ENCODE measurements around the gene ZCWPW2.

Gene ZCWPW2

GRCh38 chr3:28348629-28349468 is at the start of gene ZCWPW2, which contains the start of gene AZI2:
ZCWPW2 (plus strand) TSS chr3:28348721; CDS start chr3:28413069, 64,348 bp downstream.
AZI2 (minus strand) TSS chr3:28348824; CDS start chr3:28340617, 8,207 bp downstream.
- peak; percentile 94 for DNase-seq

DNA sequence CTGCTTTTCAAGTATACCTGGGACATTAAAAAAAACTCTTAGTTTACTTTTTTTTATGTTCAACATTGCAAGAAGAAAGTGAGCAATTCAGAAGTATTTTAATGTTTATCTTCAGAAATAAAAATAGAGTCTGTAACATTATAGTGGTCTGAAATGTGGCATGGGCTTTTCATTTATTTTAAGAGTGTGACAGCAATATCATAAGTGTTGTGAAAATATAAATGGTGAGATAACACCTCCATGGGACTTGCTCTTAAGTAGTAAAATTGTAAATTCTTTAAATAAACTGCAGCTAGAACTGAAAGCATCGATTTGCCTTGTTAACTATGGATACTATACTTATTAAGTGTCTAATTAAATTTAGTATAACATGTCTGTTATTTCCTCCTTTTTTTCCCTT is 48.8 kb upstream of the ZCWPW2 start:
- DNase-seq = no peak

DNA sequence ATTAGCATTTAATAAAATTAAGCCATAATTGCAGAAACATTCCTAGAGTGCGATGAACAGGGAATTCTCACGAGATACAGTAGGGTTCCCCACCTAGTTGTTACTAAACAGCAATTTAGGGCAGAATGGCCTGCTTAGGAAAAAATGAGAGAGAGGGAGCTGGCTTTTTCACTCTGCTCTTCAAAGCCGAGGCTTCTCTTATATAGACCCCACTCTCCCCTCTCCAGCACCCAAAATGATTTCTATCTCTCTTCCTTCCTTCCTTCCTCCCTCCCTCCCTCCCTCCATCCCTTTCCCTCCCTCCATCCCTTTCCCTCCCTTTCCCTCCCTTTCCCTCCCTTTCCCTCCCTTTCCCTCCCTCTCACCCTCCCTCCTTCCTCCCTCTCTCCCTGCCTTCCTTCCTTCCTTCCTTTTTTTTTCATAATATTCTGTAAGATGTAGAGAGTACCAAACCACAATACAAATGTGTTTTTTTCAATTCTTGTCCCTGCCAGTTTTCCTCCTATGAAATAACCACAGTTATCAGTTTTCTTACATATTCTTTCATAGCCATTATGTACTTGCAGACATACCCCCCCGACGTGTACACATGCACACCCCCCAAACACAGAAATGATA is 48.1 kb upstream of the ZCWPW2 start:
- DNase-seq = no peak

- DNase-seq = no peak
Measured at GRCh38 chr3:28301688-28302087, 46.8 kb upstream of the ZCWPW2 start.

GRCh38 chr3:28308196-28308595 is 40.3 kb upstream of the ZCWPW2 start:
- DNase-seq = no peak

- no peak for DNase-seq
Measured at GRCh38 chr3:28315711-28316110, 32.8 kb upstream of the ZCWPW2 start.

- DNase-seq = no peak
Measured at GRCh38 chr3:28316226-28316625, 32.3 kb upstream of the ZCWPW2 start.

GRCh38 chr3:28317438-28318022 is 31.0 kb upstream of the ZCWPW2 start:
- DNase-seq = peak; percentile 75

DNA sequence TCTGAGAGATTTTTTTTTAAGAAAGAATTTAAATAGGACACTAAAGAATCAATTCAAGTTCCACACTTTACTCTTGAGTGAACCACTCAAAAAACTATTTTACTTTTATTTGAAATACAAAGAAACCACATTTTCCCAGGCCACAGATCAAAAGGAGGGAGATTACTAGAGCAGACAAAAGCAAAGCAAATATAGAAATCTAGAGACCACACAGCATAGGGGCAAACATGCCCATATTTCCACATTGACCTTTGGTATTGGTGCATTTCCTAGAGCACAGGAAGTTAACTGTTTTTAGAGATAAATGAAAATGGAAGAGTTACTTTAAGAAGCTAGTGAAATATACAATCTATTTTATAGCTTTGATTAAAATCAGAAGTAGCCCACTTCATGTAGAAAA is 27.5 kb upstream of the ZCWPW2 start:
- DNase-seq = no peak

DNA sequence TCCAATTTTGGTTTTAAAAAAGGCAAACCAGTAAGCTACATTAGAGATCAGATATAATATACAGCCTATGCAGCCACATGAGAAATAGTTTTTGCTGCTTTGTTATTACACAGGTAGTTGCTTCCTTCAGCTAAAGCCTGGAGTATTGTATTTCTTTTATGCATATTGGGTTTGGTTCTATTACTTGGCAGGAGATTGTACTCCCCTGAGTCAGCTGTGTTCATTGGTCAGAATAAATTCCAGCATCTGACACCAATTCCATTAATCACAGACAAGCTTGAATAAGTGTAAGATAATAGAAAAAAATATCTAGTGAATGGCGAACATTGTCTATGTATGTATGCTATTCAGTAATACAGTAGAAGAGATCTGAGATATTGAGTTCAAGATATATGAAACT is 26.1 kb upstream of the ZCWPW2 start:
- no peak for DNase-seq

DNA sequence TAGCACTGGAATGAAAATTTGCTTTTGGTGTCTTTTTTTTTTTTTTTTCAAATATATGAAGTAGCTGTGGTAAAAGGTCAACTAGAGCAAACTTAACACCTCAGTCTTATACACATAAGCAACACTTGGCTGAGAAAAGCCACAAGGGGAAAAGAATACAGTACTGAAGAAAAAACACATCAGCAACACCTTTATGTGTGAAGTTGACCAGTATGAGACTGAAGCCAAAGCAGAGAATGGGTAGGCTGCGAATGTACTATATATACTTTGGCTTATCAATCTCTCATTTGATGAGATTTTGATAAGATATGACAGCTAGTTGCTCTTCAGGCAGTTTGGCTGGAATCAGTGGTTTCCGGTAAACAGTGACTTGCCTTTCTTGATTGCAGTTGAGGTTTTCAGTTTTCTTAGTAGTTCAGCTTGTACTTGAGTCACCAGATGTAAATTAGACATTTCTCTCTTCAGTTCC is 22.0 kb upstream of the ZCWPW2 start:
- DNase-seq = peak; percentile 86

DNA sequence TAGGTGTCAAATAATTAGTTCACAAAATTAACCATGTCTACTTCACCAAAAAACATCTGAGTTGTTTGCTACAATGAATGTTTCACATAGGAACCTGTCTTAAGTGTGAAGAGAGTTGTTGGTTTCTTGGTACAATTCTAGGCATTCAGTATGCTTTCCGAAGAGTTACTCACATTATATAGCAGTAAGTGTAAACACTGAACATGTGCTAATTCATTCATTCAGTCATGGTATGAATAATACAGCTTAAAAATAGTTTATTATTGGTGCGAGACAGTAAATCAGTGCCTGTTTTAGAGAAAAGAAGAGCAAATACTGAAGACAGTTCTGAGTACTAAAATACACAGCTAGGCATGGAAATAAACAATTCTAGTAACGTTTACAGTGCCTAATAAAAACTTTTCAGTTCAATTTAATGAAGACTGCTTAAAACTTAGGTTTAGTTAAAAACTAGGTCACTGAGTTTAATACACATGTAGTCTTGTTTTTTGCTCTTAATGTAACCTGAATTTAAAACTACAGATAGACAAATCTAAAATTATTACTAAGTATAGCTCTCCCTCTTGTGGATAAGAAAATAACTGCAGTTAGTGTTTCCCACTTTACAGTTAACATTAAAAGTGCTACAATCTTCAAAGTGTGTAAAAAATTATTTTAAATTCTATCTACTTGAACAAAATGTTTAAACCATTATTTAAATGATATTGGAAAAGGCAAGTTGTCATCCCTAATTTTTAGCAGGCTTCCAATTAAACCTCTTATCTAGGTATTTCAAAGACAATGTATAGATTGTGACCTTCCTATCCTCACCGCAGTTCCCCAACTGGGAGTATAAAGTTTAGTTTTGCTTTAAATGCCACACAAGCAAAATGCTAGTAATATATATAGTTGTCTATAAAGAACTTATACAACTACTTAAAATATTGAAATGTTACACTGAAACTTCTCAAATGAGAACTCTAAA is 20.1 kb upstream of the ZCWPW2 start:
- peak; percentile 46 for DNase-seq

- DNase-seq = no peak
Measured at GRCh38 chr3:28334552-28334951, 14.0 kb upstream of the ZCWPW2 start.

DNA sequence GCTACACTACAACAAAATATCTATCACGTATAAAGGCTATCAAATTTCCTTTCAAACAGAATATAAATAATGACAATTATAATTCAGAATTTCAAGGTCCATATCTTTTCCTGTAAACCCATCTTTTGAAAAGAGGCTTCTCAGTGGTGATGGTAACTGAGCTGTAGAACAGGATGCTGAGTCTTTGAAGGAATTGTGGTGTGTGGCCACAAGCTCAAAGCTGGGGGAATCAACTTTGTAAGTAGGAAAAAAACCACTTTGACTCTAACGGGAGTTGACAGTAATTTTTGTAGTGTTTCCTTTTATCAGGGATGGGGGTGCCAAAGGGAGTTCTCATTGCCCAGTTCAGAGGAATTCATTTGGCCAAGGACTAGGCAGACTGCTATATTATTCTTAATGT is 13.3 kb upstream of the ZCWPW2 start:
- no peak for DNase-seq

- no peak for DNase-seq
Measured at GRCh38 chr3:28337230-28337629, 11.3 kb upstream of the ZCWPW2 start.

GRCh38 chr3:28343144-28343543 is 5.4 kb upstream of the ZCWPW2 start:
- no peak for DNase-seq

GRCh38 chr3:28345690-28346089 is 2.8 kb upstream of the ZCWPW2 start:
- no peak for DNase-seq

GRCh38 chr3:28347374-28348264 is 902 bp upstream of the ZCWPW2 start:
- DNase-seq = no peak

DNA sequence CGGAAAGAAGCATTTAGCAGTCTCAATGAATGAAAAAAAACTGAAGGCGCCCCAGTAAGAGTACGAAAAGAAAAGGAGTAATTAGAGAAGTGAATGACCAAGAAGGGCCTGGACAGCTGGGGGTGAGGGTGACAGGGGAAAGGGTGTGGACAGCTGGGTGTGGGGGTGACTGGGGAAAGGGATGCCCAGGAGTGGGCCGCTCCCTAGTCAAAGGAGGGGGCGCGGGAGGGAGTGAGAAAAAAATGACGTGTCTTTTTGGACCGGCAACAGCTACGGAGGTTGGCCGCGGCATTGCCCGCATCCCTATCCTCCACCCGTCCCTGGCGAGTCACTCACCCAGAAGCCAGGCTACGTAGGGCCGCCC is 274 bp upstream of the ZCWPW2 start:
- no peak for DNase-seq

DNA sequence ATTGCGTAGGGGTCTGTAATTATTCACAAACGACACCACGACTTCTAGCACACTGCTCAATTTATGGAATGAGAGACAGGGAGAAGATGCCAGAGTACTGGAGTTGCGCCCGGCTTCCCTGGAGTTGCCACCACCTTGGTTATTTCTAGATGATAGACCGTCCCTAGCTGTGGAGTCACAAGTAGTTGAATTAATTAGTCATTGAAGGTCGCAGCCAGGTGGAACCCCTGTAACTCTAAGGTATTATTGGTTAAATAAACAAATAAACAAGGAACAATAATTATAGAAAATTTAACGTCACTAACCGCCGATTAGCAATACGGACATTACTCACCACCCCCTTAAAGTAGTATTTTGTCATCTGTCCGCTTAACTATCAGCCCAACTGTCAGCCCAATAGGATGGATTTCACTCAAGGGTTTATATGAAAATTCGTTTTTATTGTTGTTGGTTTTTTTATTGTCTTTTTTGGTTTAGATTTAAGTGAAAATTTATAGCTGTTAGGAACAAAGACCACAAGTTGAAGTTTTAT is 1.0 kb downstream of the ZCWPW2 start:
- no peak for DNase-seq

DNA sequence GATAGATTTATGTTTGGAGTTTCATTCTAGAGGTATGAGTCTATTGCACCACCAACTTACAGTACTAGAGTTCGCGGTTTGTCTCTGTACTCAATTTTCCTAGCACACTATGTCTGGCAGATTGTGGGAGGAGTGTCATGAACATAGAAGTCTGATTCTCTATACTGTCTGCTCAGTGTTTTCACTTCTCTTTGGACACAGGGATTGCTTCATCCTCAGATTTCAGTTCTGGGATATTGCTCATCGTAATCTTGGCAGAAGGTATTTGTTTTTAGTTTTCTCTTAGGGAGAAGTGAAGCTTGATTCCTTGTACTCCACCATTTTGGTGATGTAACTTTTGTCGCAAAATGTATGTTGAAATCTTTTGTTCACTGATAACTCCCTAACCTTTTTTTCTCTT is 27.9 kb downstream of the ZCWPW2 start:
- no peak for DNase-seq

Measured in activated CD4-positive, alpha-beta T cell treated with anti-CD3 and anti-CD28 coated beads, Interleukin-2, Interleukin-6, amounts not matched to agents 100 ng/mL and 50 ng/mL, durations not matched to agents 16 hours and 8 hours (primary cell).